H9 (cell line): ENCODE measurements around the gene GTF2H3. TPM values are rescaled to one million over a fixed set of nuclear protein-coding genes. Genes with fewer than 3 reads are reported as not detected.

Experiments used
- DNase-seq: peaks from one replicate; pipeline ENCODE4 v3.0.0-alpha.2; 2017
- H2AFZ ChIP-seq: one replicate; pipeline ENCODE4 v1.6.1; 2013; ENCODE audit warnings: mild to moderate bottlenecking, low read length, control low read depth, moderate library complexity
- H2AK5ac ChIP-seq: 2 replicates; pipeline ENCODE4 v1.6.1; 2013; ENCODE audit warnings: low read length, control low read depth, mixed read lengths; ENCODE audit not compliant: insufficient read length
- H2BK120ac ChIP-seq: one replicate; pipeline ENCODE4 v1.6.1; 2013; ENCODE audit warnings: low read depth, mild to moderate bottlenecking, low read length, control low read depth, inconsistent platforms; ENCODE audit not compliant: poor library complexity, severe bottlenecking
- H2BK12ac ChIP-seq: 2 replicates; pipeline ENCODE4 v1.6.1; 2013; ENCODE audit warnings: low read length, control low read depth, mixed read lengths, low read depth; ENCODE audit not compliant: insufficient read length
- H2BK15ac ChIP-seq: 2 replicates; pipeline ENCODE4 v1.6.1; 2013; ENCODE audit warnings: low read depth, low read length, control low read depth
- H2BK20ac ChIP-seq: one replicate; pipeline ENCODE4 v1.6.1; 2013; ENCODE audit warnings: low read depth, mild to moderate bottlenecking, low read length, control low read depth, inconsistent platforms; ENCODE audit not compliant: poor library complexity, severe bottlenecking
- H2BK5ac ChIP-seq: 2 replicates; pipeline ENCODE4 v1.6.1; 2013; ENCODE audit warnings: low read length, control low read depth, mixed read lengths; ENCODE audit not compliant: insufficient read length
- H3K14ac ChIP-seq: 2 replicates; pipeline ENCODE4 v1.6.1; 2013; ENCODE audit warnings: low read length, control low read depth; ENCODE audit not compliant: insufficient read depth
- H3K18ac ChIP-seq: 2 replicates; pipeline ENCODE4 v1.6.1; 2013; ENCODE audit warnings: low read depth, mild to moderate bottlenecking, mixed read lengths, low read length, control low read depth; ENCODE audit not compliant: insufficient read length
- H3K23ac ChIP-seq: 2 replicates; pipeline ENCODE4 v1.6.1; 2013; ENCODE audit warnings: low read length, control low read depth, mixed read lengths, low read depth; ENCODE audit not compliant: insufficient read length
- H3K23me2 ChIP-seq: 2 replicates; pipeline ENCODE4 v1.6.1; 2013; ENCODE audit warnings: low read depth, mild to moderate bottlenecking, mixed read lengths, low read length, control low read depth; ENCODE audit not compliant: insufficient read length, poor library complexity, severe bottlenecking
- H3K27ac ChIP-seq: 2 replicates; pipeline ENCODE4 v1.5.1; 2013; ENCODE audit warnings: low read length, control low read depth, mixed read lengths, low read depth; ENCODE audit not compliant: insufficient read length
- H3K27me3 ChIP-seq: 2 replicates; pipeline ENCODE4 v1.6.1; 2013; ENCODE audit warnings: low read length, control low read depth, inconsistent platforms; ENCODE audit not compliant: insufficient read depth
- H3K4ac ChIP-seq: 2 replicates; pipeline ENCODE4 v1.6.1; 2013; ENCODE audit warnings: low read depth, mild to moderate bottlenecking, control low read depth, inconsistent platforms, low read length, moderate library complexity
- H3K4me1 ChIP-seq: 2 replicates; pipeline ENCODE4 v1.6.1; 2013; ENCODE audit warnings: low read length, control low read depth, inconsistent platforms; ENCODE audit not compliant: insufficient read depth
- H3K4me2 ChIP-seq: 2 replicates; pipeline ENCODE4 v1.6.1; 2013; ENCODE audit warnings: low read length, control low read depth, mixed read lengths; ENCODE audit not compliant: insufficient read length, insufficient read depth
- H3K56ac ChIP-seq: 2 replicates; pipeline ENCODE4 v1.6.1; 2013; ENCODE audit warnings: low read depth, mild to moderate bottlenecking, mixed read lengths, low read length, control low read depth; ENCODE audit not compliant: insufficient read length
- H3K79me1 ChIP-seq: 2 replicates; pipeline ENCODE4 v1.6.1; 2013; ENCODE audit warnings: low read depth, mild to moderate bottlenecking, moderate library complexity, low read length, control low read depth, inconsistent platforms; ENCODE audit not compliant: insufficient read depth, poor library complexity, severe bottlenecking
- H3K79me2 ChIP-seq: 2 replicates; pipeline ENCODE4 v1.6.1; 2013; ENCODE audit warnings: low read length, control low read depth, inconsistent platforms; ENCODE audit not compliant: insufficient read depth
- H3K9ac ChIP-seq: 2 replicates; pipeline ENCODE4 v1.6.1; 2013; ENCODE audit warnings: low read length, control low read depth, mixed read lengths; ENCODE audit not compliant: insufficient read length; ENCODE audit errors: extremely low read depth
- H3K9me3 ChIP-seq: one replicate; pipeline ENCODE4 v1.6.1; 2013; ENCODE audit warnings: low read depth, low read length, inconsistent platforms; ENCODE audit not compliant: control insufficient read depth
- H3T11ph ChIP-seq: one replicate; pipeline ENCODE4 v1.6.1; 2013; ENCODE audit warnings: mild to moderate bottlenecking, low read length, control low read depth, inconsistent platforms
- H4K20me1 ChIP-seq: one replicate; pipeline ENCODE4 v1.6.1; 2013; ENCODE audit not compliant: control insufficient read depth, insufficient read length, insufficient read depth
- H4K5ac ChIP-seq: 2 replicates; pipeline ENCODE4 v1.6.1; 2013; ENCODE audit warnings: low read depth, mild to moderate bottlenecking, mixed read lengths, low read length, control low read depth; ENCODE audit not compliant: insufficient read length
- H4K8ac ChIP-seq: replicated peaks from 2 replicates; pipeline ENCODE4 v1.6.1; 2013; ENCODE audit warnings: low read length, control low read depth, mixed read lengths, low read depth; ENCODE audit not compliant: insufficient read length
- H4K91ac ChIP-seq: 2 replicates; pipeline ENCODE4 v1.6.1; 2013; ENCODE audit warnings: low read depth, mild to moderate bottlenecking, moderate library complexity, mixed read lengths, low read length, control low read depth; ENCODE audit not compliant: insufficient read length
- H3K27ac Mint-ChIP-seq, 3 experiments: 2 replicates in 2 of 3; 3 replicates in 1 of 3; pipeline ENCODE4 v1.8.0; 2020 to 2021; ENCODE audit warnings: mixed read lengths in 3 of 3, mild to moderate bottlenecking in 1 of 3, moderate library complexity in 1 of 3
- H3K27me3 Mint-ChIP-seq: 2 replicates; pipeline ENCODE4 v1.8.0; 2021; ENCODE audit warnings: low read depth, mild to moderate bottlenecking, moderate library complexity, mixed read lengths
- H3K36me3 Mint-ChIP-seq, 3 experiments: 2 replicates in 2 of 3; 3 replicates in 1 of 3; pipeline ENCODE4 v1.8.0; 2020 to 2021; ENCODE audit warnings: low read depth in 3 of 3, mixed read lengths in 3 of 3; ENCODE audit not compliant: insufficient read depth in 1 of 3
- H3K4me1 Mint-ChIP-seq, 2 experiments: 2 replicates each; pipeline ENCODE4 v1.8.0; 2020; ENCODE audit warnings: mixed read lengths in 2 of 2
- H3K4me3 Mint-ChIP-seq, 2 experiments: 2 replicates in 1 of 2; 3 replicates in 1 of 2; pipeline ENCODE4 v1.8.0; 2020 to 2021; ENCODE audit warnings: mild to moderate bottlenecking in 2 of 2, mixed read lengths in 2 of 2, moderate library complexity in 1 of 2
- H3K9me3 Mint-ChIP-seq, 2 experiments: 2 replicates in 1 of 2; 3 replicates in 1 of 2; pipeline ENCODE4 v1.8.0; 2020; ENCODE audit warnings: mild to moderate bottlenecking in 2 of 2, mixed read lengths in 2 of 2, moderate library complexity in 1 of 2
- CTCF ChIP-seq: fragments of 200-600 bp; sonication (generic); conservative IDR thresholded peaks from 3 replicates; pipeline ENCODE4 v1.8.0; 2021; ENCODE audit warnings: antibody characterized with exemption, mild to moderate bottlenecking
- WGBS: extraction: QIAGEN DNeasy Blood & Tissue Kit; methylation state at CpG from one replicate; pipeline ENCODE4 v1.1.7; 2013; ENCODE audit warnings: missing lambda C conversion rate, low lambda C conversion rate, mixed read lengths; ENCODE audit not compliant: insufficient read length; ENCODE audit errors: extremely low coverage; 5-methylcytosine and 5-hydroxymethylcytosine counted together
- total RNA-seq: library from RNA; stranded (reverse); gene quantifications from 2 replicates; pipeline ENCODE4 v1.2.1, GENCODE V29; 2021

GTF2H3 gene
- total RNA-seq, 1 experiment from 2014 or later, result 39.2 TPM

DNA sequence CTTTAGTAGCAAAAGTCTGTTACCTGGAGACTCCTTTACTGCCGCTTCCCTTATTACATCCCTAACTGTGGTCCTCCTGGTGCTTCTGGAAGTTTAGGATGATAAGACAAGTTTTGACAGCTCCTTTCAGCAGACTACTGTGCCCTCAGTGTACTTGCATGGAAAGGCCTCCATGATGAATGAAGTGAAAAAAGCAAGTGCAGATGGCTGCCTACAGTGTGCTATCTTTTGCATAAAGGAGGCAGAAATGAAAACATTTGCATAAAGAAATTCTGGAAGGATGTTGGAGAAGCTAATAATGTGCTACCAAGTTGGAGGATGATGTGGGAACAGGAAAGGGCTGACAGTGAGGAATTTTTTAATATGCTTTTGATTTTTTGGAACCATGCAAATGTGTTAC is 41.8 kb downstream of the GTF2H3 start:
- Histone ChIP-seq H3K9me3 (no peaks in the 10 kb centered on the region), H3K79me1 (no peaks in the 10 kb centered on the region), H2AFZ (no peak overlapping the region), H2BK15ac (no peak overlapping the region), H3K14ac (no peak overlapping the region), H3K79me2 (no peaks in the 10 kb centered on the region), H3K4me2 (no peak overlapping the region), H3K23ac (no peak overlapping the region), H3K27me3 (no peaks in the 10 kb centered on the region), H3K23me2 (peaks cover 5% of the 10 kb centered on the region), H2AK5ac (no peak overlapping the region), H3K9ac (no peak overlapping the region), H4K91ac (no peak overlapping the region), H4K5ac (no peak overlapping the region), H3K18ac (no peak overlapping the region), H3T11ph (no peak overlapping the region), H4K8ac (no peak overlapping the region), H4K20me1 (no peaks in the 10 kb centered on the region), H3K56ac (no peak overlapping the region), H2BK120ac (no peak overlapping the region), H3K27ac (no peak overlapping the region), H2BK12ac (no peak overlapping the region), H2BK5ac (no peak overlapping the region), H2BK20ac (no peak overlapping the region), H3K4me1 (no peaks in the 10 kb centered on the region), H3K4ac (no peak overlapping the region)
- no peak overlapping the region for H3K27ac Mint-ChIP-seq
- peaks cover 3 to 9% of the 10 kb centered on the region in 2 experiments for H3K4me1 Mint-ChIP-seq
- peaks cover 0 to 11% (median 5%) of the 10 kb centered on the region in 3 experiments; a peak in 4 of 7 replicates for H3K36me3 Mint-ChIP-seq
- H3K27me3 Mint-ChIP-seq, result no peaks in the 10 kb centered on the region
- no peak for DNase-seq
- no peaks in the 10 kb centered on the region for H3K9me3 Mint-ChIP-seq
- no peak overlapping the region for H3K4me3 Mint-ChIP-seq
- TF ChIP-seq CTCF, result no peak
- WGBS, result no CpG with 5 or more reads among the region's 1 CpG
